Activated CD8-positive, alpha-beta T cell treated with anti-CD3 and anti-CD28 coated beads for 36 hours (primary cell): ENCODE data around the gene SIAH1. TPM values are rescaled to one million over a fixed set of nuclear protein-coding genes. Genes with fewer than 3 reads are reported as not detected.
"Not testable (repeated sequence)": the region's sequence is repeated elsewhere in the genome, so short reads cannot be mapped to it uniquely, and the experiment has no call there.

Experiments
- ATAC-seq: fragments of 200-7000 bp; cut with Tn5 transposase; one replicate; pipeline ENCODE4 v1.10.0; 2021; ENCODE audit warnings: mild to moderate bottlenecking, moderate library complexity
- CTCF ChIA-PET: fragments of 350-600 bp; sonication (Branson Sonifier 250); formaldehyde crosslinking; loops from one replicate; lab custom pipeline; 2021; ENCODE audit warnings: antibody characterized with exemption; lab: Charles Lee
- POLR2A ChIA-PET: fragments of 350-600 bp; sonication (Branson Sonifier 250); formaldehyde crosslinking; loops from one replicate; lab custom pipeline; 2021; ENCODE audit warnings: antibody characterized with exemption; lab: Charles Lee
- DNase-seq: peaks from one replicate; pipeline ENCODE4 v3.0.0-alpha.2; 2020
- H3K27ac Mint-ChIP-seq: one replicate; pipeline ENCODE4 v1.8.0; 2021; ENCODE audit warnings: mild to moderate bottlenecking, mixed read lengths
- H3K27me3 Mint-ChIP-seq: one replicate; pipeline ENCODE4 v1.8.0; 2021; ENCODE audit warnings: mixed read lengths
- H3K36me3 Mint-ChIP-seq: one replicate; pipeline ENCODE4 v1.8.0; 2021; ENCODE audit warnings: low read depth, mixed read lengths
- H3K4me1 Mint-ChIP-seq: one replicate; pipeline ENCODE4 v1.8.0; 2021; ENCODE audit warnings: low read depth, mixed read lengths
- H3K4me3 Mint-ChIP-seq: one replicate; pipeline ENCODE4 v1.8.0; 2021; ENCODE audit warnings: mild to moderate bottlenecking, moderate library complexity, mixed read lengths
- H3K9me3 Mint-ChIP-seq: one replicate; pipeline ENCODE4 v1.8.0; 2021; ENCODE audit warnings: mixed read lengths
- CTCF ChIP-seq: fragments of 200-600 bp; IDR thresholded peaks from one replicate; pipeline ENCODE4 v1.8.0; 2022; ENCODE audit warnings: antibody characterized with exemption, mild to moderate bottlenecking
- intact Hi-C: fragments of 100-400 bp; cut with micrococcal nuclease; formaldehyde crosslinking; loops from one replicate; pipeline ENCODE4 v1.10.0; 2022
- total RNA-seq, 2 experiments: library from RNA; stranded (reverse); gene quantifications; one replicate each; pipeline ENCODE4 v1.2.3, GENCODE V29; 2021

The SIAH1 gene
- total RNA-seq, 2 experiments from 2014 or later = 13.3 to 14.3 TPM

GRCh38 chr16:48372744-48373143 is 12.5 kb downstream of the SIAH1 start:
- ChIA-PET POLR2A (interaction anchor here (1.4 kb wide), 1 partner anchor 12 kb away, joined by 3 read pairs; no protein-coding TSS in a partner anchor), CTCF (interaction anchor here (1.8 to 2.0 kb wide), 2 partner anchors 12 to 250 kb away, joined by 4 to 5 read pairs; no protein-coding TSS in a partner anchor)
- no peak for ATAC-seq

GRCh38 chr16:48371393-48371780 is 13.8 kb downstream of the SIAH1 start:
- ATAC-seq = no peak
- intact Hi-C loops = no loop called here
- Mint-ChIP-seq H3K4me1 (peaks cover 33% of the 10 kb centered on the region), H3K36me3 (no peaks in the 10 kb centered on the region), H3K9me3 (no peaks in the 10 kb centered on the region), H3K27ac (no peak overlapping the region), H3K27me3 (no peaks in the 10 kb centered on the region), H3K4me3 (no peak overlapping the region)
- TF ChIP-seq CTCF = no peak
- DNase-seq = no peak
- ChIA-PET POLR2A (no interaction called here), CTCF (interaction anchor here (1.1 to 2.0 kb wide), 3 partner anchors 11 to 259 kb away, joined by 3 to 5 read pairs (median 4); no protein-coding TSS in a partner anchor)

More at GRCh38 chr16:48372744-48373143, 12.5 kb downstream of the SIAH1 start:
- no peak for TF ChIP-seq CTCF
- Mint-ChIP-seq H3K27ac (no peak overlapping the region), H3K4me3 (no peak overlapping the region), H3K36me3 (no peaks in the 10 kb centered on the region), H3K9me3 (no peaks in the 10 kb centered on the region), H3K27me3 (no peaks in the 10 kb centered on the region), H3K4me1 (peaks cover 26% of the 10 kb centered on the region)
- intact Hi-C loops = no loop called here
- DNase-seq = no peak

- H3K36me3 Mint-ChIP-seq, ATAC-seq, DNase-seq, H3K27ac Mint-ChIP-seq, H3K27me3 Mint-ChIP-seq, H3K4me3 Mint-ChIP-seq, intact Hi-C loops, H3K9me3 Mint-ChIP-seq: not testable (repeated sequence)
- POLR2A ChIA-PET = interaction anchor here (0.7 to 2.0 kb wide), 2 partner anchors 10 to 14 kb away, joined by 3 to 8 read pairs; partner anchors contain the start of gene SIAH1
- CTCF ChIA-PET = interaction anchor here (0.6 to 2.0 kb wide), 2 partner anchors 10 to 21 kb away, joined by 3 to 4 read pairs; no protein-coding TSS in a partner anchor
- H3K4me1 Mint-ChIP-seq = peaks cover 36% of the 10 kb centered on the region
Measured at GRCh38 chr16:48370668-48371392, 14.4 kb downstream of the SIAH1 start.

GRCh38 chr16:48370229-48370628 is 15.0 kb downstream of the SIAH1 start:
- peaks cover 42% of the 10 kb centered on the region for H3K4me1 Mint-ChIP-seq
- POLR2A ChIA-PET = interaction anchor here (0.7 to 2.0 kb wide), 3 partner anchors 10 to 15 kb away, joined by 3 to 8 read pairs (median 6); partner anchors contain the start of gene SIAH1
- CTCF ChIA-PET = interaction anchor here (0.6 to 2.9 kb wide), 5 partner anchors 13 to 260 kb away, joined by 3 to 14 read pairs (median 4); no protein-coding TSS in a partner anchor
- intact Hi-C loops = no loop called here
- no peaks in the 10 kb centered on the region for H3K9me3 Mint-ChIP-seq
- ATAC-seq = no peak
- no peak overlapping the region for H3K4me3 Mint-ChIP-seq
- H3K36me3 Mint-ChIP-seq = no peaks in the 10 kb centered on the region
- no peaks in the 10 kb centered on the region for H3K27me3 Mint-ChIP-seq
- DNase-seq = no peak
- no peak for TF ChIP-seq CTCF
- H3K27ac Mint-ChIP-seq = no peak overlapping the region

- DNase-seq = no peak
- Mint-ChIP-seq H3K27ac (no peak overlapping the region), H3K4me3 (no peak overlapping the region), H3K27me3 (no peaks in the 10 kb centered on the region), H3K36me3 (no peaks in the 10 kb centered on the region), H3K9me3 (no peaks in the 10 kb centered on the region), H3K4me1 (peaks cover 46% of the 10 kb centered on the region)
- ChIA-PET CTCF (interaction anchor here (0.9 to 2.9 kb wide), 5 partner anchors 13 to 261 kb away, joined by 3 to 14 read pairs (median 4); no protein-coding TSS in a partner anchor), POLR2A (interaction anchor here (0.7 to 2.0 kb wide), 3 partner anchors 11 to 15 kb away, joined by 3 to 8 read pairs (median 6); partner anchors contain the start of gene SIAH1)
- ATAC-seq = no peak
- intact Hi-C loops = loop anchor here (5.0 kb wide), 1 partner anchor 243 kb away; the partner anchor contains the start of gene N4BP1
- no peak for TF ChIP-seq CTCF
Measured at GRCh38 chr16:48369765-48370164, 15.4 kb downstream of the SIAH1 start.
